IMR-90 (cell line): Measurements from ENCODE around the gene TMEM184B.

ENCODE experiments used
- CEBPB ChIP-seq: IDR thresholded peaks from 2 replicates; pipeline ENCODE4 v1.6.1; 2012; ENCODE audit warnings: low read depth, low read length, improper control_type of control experiment
- CHD1 ChIP-seq: IDR thresholded peaks from 2 replicates; pipeline ENCODE4 v1.6.1; 2012; ENCODE audit warnings: low read depth, low read length, improper control_type of control experiment
- CTCF ChIP-seq: conservative IDR thresholded peaks from 2 replicates; pipeline ENCODE4 v1.5.1; 2012; ENCODE audit warnings: mild to moderate bottlenecking, low read depth, low read length, improper control_type of control experiment
- MAZ ChIP-seq: IDR thresholded peaks from 2 replicates; pipeline ENCODE4 v1.6.1; 2012; ENCODE audit warnings: low read depth, mild to moderate bottlenecking, low read length, improper control_type of control experiment, moderate library complexity, borderline replicate concordance
- MXI1 ChIP-seq: IDR thresholded peaks from 2 replicates; pipeline ENCODE4 v1.6.1; 2012; ENCODE audit warnings: low read depth, mild to moderate bottlenecking, low read length, moderate library complexity, borderline replicate concordance
- POLR2A ChIP-seq: IDR thresholded peaks from 2 replicates; pipeline ENCODE4 v1.6.1; 2012; ENCODE audit warnings: mild to moderate bottlenecking, low read depth, low read length
- RAD21 ChIP-seq: IDR thresholded peaks from 2 replicates; pipeline ENCODE4 v1.6.1; 2012; ENCODE audit warnings: low read length, improper control_type of control experiment
- RCOR1 ChIP-seq: IDR thresholded peaks from 2 replicates; pipeline ENCODE4 v1.6.1; 2012; ENCODE audit warnings: mild to moderate bottlenecking, low read length, improper control_type of control experiment; ENCODE audit not compliant: insufficient replicate concordance
- USF2 ChIP-seq: fragments of 150-350 bp; IDR thresholded peaks from 2 replicates; pipeline ENCODE4 v1.6.1; 2017; ENCODE audit warnings: mild to moderate bottlenecking, antibody characterized with exemption, low read length, low read depth
- TF ChIP-seq, protein P1 (sequence below): fragments of 150-350 bp; IDR thresholded peaks from 2 replicates; pipeline ENCODE4 v1.6.1; 2016; ENCODE audit warnings: low read depth, mild to moderate bottlenecking, low read length, moderate library complexity, borderline replicate concordance

DNA sequence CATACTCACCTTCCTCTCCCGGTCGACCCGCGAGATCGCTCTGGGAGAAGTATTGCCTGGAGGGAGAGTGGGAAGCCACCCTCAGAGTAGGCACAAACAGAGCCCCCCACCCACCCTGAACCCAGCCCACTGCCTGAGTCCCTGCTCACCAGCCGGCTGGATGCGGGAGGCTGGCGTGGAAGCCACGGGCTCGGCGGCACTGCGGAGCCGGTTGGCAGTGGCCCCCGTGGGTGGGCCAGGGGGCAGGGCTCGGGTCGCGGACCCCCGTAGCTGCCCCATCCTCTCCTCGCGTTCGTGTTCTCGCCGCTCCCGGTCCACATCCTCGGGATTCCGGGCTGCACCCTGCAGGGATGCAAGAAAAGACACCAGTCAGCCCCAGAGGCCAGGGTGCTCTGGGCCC, 21.4 kb upstream of the TMEM184B start:
- no peak for TF ChIP-seq CTCF
- TF ChIP-seq CEBPB, result no peak
- TF ChIP-seq MAZ, result no peak
- no peak for TF ChIP-seq POLR2A
- TF ChIP-seq RAD21, result no peak
- no peak for TF ChIP-seq RCOR1
- TF ChIP-seq MXI1, result no peak
- TF ChIP-seq, protein P1, sequence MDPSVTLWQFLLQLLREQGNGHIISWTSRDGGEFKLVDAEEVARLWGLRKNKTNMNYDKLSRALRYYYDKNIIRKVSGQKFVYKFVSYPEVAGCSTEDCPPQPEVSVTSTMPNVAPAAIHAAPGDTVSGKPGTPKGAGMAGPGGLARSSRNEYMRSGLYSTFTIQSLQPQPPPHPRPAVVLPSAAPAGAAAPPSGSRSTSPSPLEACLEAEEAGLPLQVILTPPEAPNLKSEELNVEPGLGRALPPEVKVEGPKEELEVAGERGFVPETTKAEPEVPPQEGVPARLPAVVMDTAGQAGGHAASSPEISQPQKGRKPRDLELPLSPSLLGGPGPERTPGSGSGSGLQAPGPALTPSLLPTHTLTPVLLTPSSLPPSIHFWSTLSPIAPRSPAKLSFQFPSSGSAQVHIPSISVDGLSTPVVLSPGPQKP, result no peak
- TF ChIP-seq CHD1, result no peak
- no peak for TF ChIP-seq USF2
